ENCODE measurements around the gene PHRF1.

- TF ChIP-seq CTCF (IDR thresholded peaks at IDR 0.05), result peak in 1 of 4 experiments; percentile 27
- TF ChIP-seq POLR2A (IDR thresholded peaks at IDR 0.05), result peak; percentile 37
These were observed 39.2 kb upstream of the PHRF1 start, which contains the start of gene LRRC56 for GRCh38 chr11:536841-537621.

Data from prostate gland (tissue), 2 donors.